ENCODE measurements around the gene MAP1S.

Gene MAP1S

GRCh38 chr19:17743874-17744580 lies 24.7 kb downstream of the MAP1S start:
- Mint-ChIP-seq H3K4me1 (peaks cover 51% of the 10 kb centered on the region), H3K27me3 (no peaks in the 10 kb centered on the region), H3K9me3 (no peaks in the 10 kb centered on the region), H3K36me3 (peaks cover 5% of the 10 kb centered on the region), H3K27ac (no peak overlapping the region), H3K4me3 (no peak overlapping the region)
- ATAC-seq, result no peak

GRCh38 chr19:17747205-17748098 lies 28.2 kb downstream of the MAP1S start:
- ATAC-seq, result peak; percentile 91
- Mint-ChIP-seq H3K9me3 (no peaks in the 10 kb centered on the region), H3K27ac (peak overlapping the region; percentile 75), H3K4me1 (peaks cover 60% of the 10 kb centered on the region), H3K27me3 (no peaks in the 10 kb centered on the region), H3K4me3 (peak overlapping the region; percentile 82), H3K36me3 (no peaks in the 10 kb centered on the region)

GRCh38 chr19:17748884-17749638 lies 29.8 kb downstream of the MAP1S start:
- H3K36me3 Mint-ChIP-seq, result no peaks in the 10 kb centered on the region

GRCh38 chr19:17749912-17750317 lies 30.6 kb downstream of the MAP1S start:
- peak overlapping the region; percentile 51 for H3K4me3 Mint-ChIP-seq
- H3K4me1 Mint-ChIP-seq, result peaks cover 74% of the 10 kb centered on the region
- no peaks in the 10 kb centered on the region for H3K27me3 Mint-ChIP-seq
- ATAC-seq, result no peak
- H3K9me3 Mint-ChIP-seq, result no peaks in the 10 kb centered on the region
- peaks cover 5% of the 10 kb centered on the region for H3K36me3 Mint-ChIP-seq
- H3K27ac Mint-ChIP-seq, result peak overlapping the region; percentile 96

More at GRCh38 chr19:17748884-17749638, 29.8 kb downstream of the MAP1S start:
- H3K27ac Mint-ChIP-seq, result peak overlapping the region; percentile 96
- ATAC-seq, result no peak
- H3K27me3 Mint-ChIP-seq, result no peaks in the 10 kb centered on the region
- peak overlapping the region; percentile 82 for H3K4me3 Mint-ChIP-seq
- no peaks in the 10 kb centered on the region for H3K9me3 Mint-ChIP-seq
- H3K4me1 Mint-ChIP-seq, result peaks cover 68% of the 10 kb centered on the region

- peak; percentile 78 for ATAC-seq
- peaks cover 9% of the 10 kb centered on the region for H3K36me3 Mint-ChIP-seq
- H3K27me3 Mint-ChIP-seq, result no peaks in the 10 kb centered on the region
- no peaks in the 10 kb centered on the region for H3K9me3 Mint-ChIP-seq
- peak within 1 kb of the TSS; percentile 83 for H3K4me3 Mint-ChIP-seq
- peaks cover 84% of the 10 kb centered on the region for H3K4me1 Mint-ChIP-seq
- H3K27ac Mint-ChIP-seq, result peak within 1 kb of the TSS; percentile 96
These were observed 32.0 kb downstream of the MAP1S start, which contains the start of gene FCHO1 for GRCh38 chr19:17751103-17751911. FCHO1 (plus strand) TSS chr19:17751477; CDS start chr19:17755165, 3,688 bp downstream.

- no peaks in the 10 kb centered on the region for H3K27me3 Mint-ChIP-seq
- H3K36me3 Mint-ChIP-seq, result peaks cover 14% of the 10 kb centered on the region
- no peaks in the 10 kb centered on the region for H3K9me3 Mint-ChIP-seq
- H3K4me1 Mint-ChIP-seq, result peaks cover 84% of the 10 kb centered on the region
- H3K27ac Mint-ChIP-seq, result peak overlapping the region; percentile 96
- peak overlapping the region; percentile 83 for H3K4me3 Mint-ChIP-seq
- peak; percentile 10 for ATAC-seq
These were observed 32.6 kb downstream of the MAP1S start for GRCh38 chr19:17751912-17752273.

GRCh38 chr19:17752865-17753639 lies 33.8 kb downstream of the MAP1S start:
- Mint-ChIP-seq H3K36me3 (peaks cover 23% of the 10 kb centered on the region), H3K4me3 (no peak overlapping the region), H3K27ac (peak overlapping the region; percentile 85), H3K27me3 (no peaks in the 10 kb centered on the region), H3K4me1 (peaks cover 90% of the 10 kb centered on the region), H3K9me3 (no peaks in the 10 kb centered on the region)
- no peak for ATAC-seq

GRCh38 chr19:17753976-17754375 lies 34.7 kb downstream of the MAP1S start:
- Mint-ChIP-seq H3K4me1 (peaks cover 85% of the 10 kb centered on the region), H3K36me3 (peaks cover 28% of the 10 kb centered on the region), H3K4me3 (no peak overlapping the region), H3K27me3 (no peaks in the 10 kb centered on the region), H3K9me3 (no peaks in the 10 kb centered on the region), H3K27ac (peak overlapping the region; percentile 85)
- no peak for ATAC-seq

- H3K9me3 Mint-ChIP-seq, result no peaks in the 10 kb centered on the region
- H3K36me3 Mint-ChIP-seq, result peaks cover 35% of the 10 kb centered on the region
- peaks cover 84% of the 10 kb centered on the region for H3K4me1 Mint-ChIP-seq
- peak overlapping the region; percentile 83 for H3K4me3 Mint-ChIP-seq
- ATAC-seq, result peak; percentile 78
- no peaks in the 10 kb centered on the region for H3K27me3 Mint-ChIP-seq
- H3K27ac Mint-ChIP-seq, result peak overlapping the region; percentile 85
These were observed 35.6 kb downstream of the MAP1S start for GRCh38 chr19:17754634-17755442.

- Mint-ChIP-seq H3K4me1 (peaks cover 84% of the 10 kb centered on the region), H3K4me3 (peak overlapping the region; percentile 83)
- ATAC-seq, result no peak
These were observed 36.2 kb downstream of the MAP1S start for GRCh38 chr19:17755443-17755890.

GRCh38 chr19:17755977-17756670 lies 36.8 kb downstream of the MAP1S start:
- Mint-ChIP-seq H3K4me1 (peaks cover 84% of the 10 kb centered on the region), H3K36me3 (peaks cover 46% of the 10 kb centered on the region), H3K27ac (peak overlapping the region; percentile 85), H3K27me3 (no peaks in the 10 kb centered on the region), H3K4me3 (peak overlapping the region; percentile 73), H3K9me3 (no peaks in the 10 kb centered on the region)
- peak; percentile 56 for ATAC-seq

More at GRCh38 chr19:17755443-17755890, 36.2 kb downstream of the MAP1S start:
- H3K27me3 Mint-ChIP-seq, result no peaks in the 10 kb centered on the region
- peak overlapping the region; percentile 85 for H3K27ac Mint-ChIP-seq
- peaks cover 39% of the 10 kb centered on the region for H3K36me3 Mint-ChIP-seq
- no peaks in the 10 kb centered on the region for H3K9me3 Mint-ChIP-seq

GRCh38 chr19:17757125-17757524 lies 37.8 kb downstream of the MAP1S start:
- peaks cover 51% of the 10 kb centered on the region for H3K36me3 Mint-ChIP-seq
- peak overlapping the region; percentile 85 for H3K27ac Mint-ChIP-seq
- H3K4me1 Mint-ChIP-seq, result peaks cover 79% of the 10 kb centered on the region
- H3K9me3 Mint-ChIP-seq, result no peaks in the 10 kb centered on the region
- no peak for ATAC-seq
- H3K27me3 Mint-ChIP-seq, result no peaks in the 10 kb centered on the region
- H3K4me3 Mint-ChIP-seq, result no peak overlapping the region

Measured in stimulated activated memory B cell treated with anti-CD40 and anti-IgM and Interleukin-4, amounts not matched to agents 10 μg/mL and 1 μg/mL and 100 μg/mL, for 72 hours (primary cell).